IPS-11a (cell line): ENCODE data around the gene SYNE1.
"Not testable (repeated sequence)": the region's sequence is repeated elsewhere in the genome, so short reads cannot be mapped to it uniquely, and the experiment has no call there.

Source experiments
- H3K4me3 ChIP-seq: one replicate; pipeline ENCODE4 v1.5.1; 2013; ENCODE audit warnings: low read depth, low read length, control low read depth

The SYNE1 gene

GRCh38 chr6:152154559-152155356, 482.4 kb downstream of the SYNE1 start:
- H3K4me3 ChIP-seq: no peak overlapping the region

DNA sequence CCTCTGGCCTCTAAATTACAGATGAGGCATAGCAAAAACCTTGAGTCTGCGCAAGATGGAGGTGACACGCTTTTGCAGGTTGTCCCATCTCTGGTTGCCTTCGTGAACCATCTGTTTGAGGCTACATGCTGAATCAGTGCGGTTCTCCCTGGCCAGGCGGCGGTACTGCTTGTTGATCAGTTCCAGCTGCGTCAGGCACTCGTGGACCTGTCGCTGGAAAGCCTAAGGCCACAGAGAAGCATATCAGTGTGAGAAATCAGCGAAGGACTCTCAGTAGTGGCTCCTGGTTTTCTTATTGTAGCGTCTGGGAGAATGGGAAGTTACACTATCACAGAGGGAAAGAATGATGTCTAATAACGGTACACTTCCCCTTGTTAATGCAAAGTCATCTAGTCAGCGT, 485.2 kb downstream of the SYNE1 start:
- no peak overlapping the region for H3K4me3 ChIP-seq

- H3K4me3 ChIP-seq: no peak overlapping the region
These were observed 487.0 kb downstream of the SYNE1 start for GRCh38 chr6:152150196-152150595.

DNA sequence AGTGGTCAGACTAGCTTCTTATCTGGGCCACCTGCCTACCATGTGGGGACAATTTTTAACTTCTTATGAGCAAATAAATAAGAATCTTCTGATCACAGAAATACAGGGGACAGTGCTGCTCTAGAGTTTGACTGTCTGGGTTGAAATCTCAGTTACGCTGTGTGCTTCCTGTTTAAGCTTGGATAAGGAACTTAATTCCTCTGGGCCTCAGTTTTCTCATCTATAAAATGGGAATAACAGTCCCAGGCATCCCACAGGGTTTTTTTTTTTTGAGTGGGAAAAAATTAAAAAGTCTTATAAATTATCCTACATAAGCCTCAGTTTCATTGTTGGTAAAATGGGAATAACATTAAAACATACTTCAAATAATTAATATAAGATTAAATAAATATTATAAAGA, 488.8 kb downstream of the SYNE1 start:
- H3K4me3 ChIP-seq: no peak overlapping the region

GRCh38 chr6:152147269-152147668, 489.9 kb downstream of the SYNE1 start:
- no peak overlapping the region for H3K4me3 ChIP-seq

- no peak overlapping the region for H3K4me3 ChIP-seq
These were observed 490.8 kb downstream of the SYNE1 start for GRCh38 chr6:152146385-152146784.

- H3K4me3 ChIP-seq: no peak overlapping the region
These were observed 493.8 kb downstream of the SYNE1 start for GRCh38 chr6:152143359-152143758.

- no peak overlapping the region for H3K4me3 ChIP-seq
These were observed 495.1 kb downstream of the SYNE1 start for GRCh38 chr6:152142105-152142504.

- not testable (repeated sequence) for H3K4me3 ChIP-seq
These were observed 498.8 kb downstream of the SYNE1 start for GRCh38 chr6:152138344-152138743.

DNA sequence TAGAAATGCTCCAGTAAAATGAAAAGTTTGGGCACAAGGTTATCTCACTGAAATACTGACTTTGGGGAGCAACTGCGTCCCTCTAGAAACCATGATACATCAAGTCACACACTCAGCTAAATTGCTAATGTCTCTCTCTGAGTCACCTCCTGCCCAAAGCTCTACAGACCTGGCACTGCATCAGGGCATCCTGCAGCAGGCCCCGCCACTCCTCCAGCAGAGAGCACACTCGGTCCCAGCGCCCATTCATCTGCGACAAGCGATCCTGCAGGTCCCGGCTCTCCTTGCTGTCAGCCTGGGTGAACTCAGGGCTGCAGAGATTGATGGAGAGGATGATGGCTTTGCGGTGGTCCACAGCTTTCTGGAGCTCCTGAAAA, 500.7 kb downstream of the SYNE1 start:
- H3K4me3 ChIP-seq: no peak overlapping the region

DNA sequence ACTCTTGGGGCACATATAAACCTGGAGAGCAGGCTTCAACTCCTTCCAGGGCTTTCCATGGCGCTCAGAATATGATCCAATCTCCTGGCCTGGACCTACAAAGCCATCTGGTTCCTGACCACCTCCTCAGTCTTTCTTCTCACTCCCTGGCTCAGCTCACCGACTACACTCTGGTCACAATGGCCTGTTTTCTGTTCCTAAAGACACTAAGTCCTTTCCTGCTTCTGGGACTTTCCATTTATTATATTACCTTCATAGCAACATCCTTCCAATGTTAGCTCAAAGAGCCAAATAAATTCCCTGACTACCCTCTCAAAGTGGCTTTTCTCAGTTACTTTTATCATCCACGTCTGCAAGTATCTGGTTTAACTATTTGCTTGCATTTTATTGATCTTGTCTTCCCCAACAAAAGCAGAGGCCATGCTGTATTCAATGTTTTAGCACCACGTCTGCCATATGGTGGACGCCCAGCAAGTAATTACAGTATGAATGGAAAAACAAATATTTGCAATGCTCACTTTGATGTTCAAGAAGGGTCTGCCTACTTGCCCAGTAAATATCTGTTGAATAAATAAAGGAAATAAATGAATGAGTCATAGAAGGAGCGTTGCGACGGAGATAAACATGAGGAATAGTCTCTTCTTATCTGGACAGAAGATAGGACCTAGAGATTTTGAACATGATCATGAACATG, 501.3 kb downstream of the SYNE1 start:
- H3K4me3 ChIP-seq: no peak overlapping the region

DNA sequence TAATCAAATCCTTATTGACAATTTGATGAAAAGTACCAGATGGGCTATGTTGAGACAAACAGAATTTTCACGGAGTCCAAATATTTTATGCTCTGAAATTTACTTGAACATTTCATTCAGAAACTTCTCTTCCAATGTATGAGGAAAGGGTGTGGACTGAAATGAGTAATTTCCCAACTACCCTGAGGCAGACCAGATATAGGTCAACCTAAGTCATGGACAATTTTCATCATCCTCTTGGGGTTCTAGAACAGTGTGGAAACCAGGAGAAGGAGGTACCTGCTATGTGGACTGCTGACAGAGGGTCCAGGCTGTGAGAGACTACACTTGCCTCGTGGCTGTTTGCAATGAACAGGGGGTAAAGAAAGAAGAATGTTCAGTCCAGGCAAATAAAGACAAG, 506.7 kb downstream of the SYNE1 start:
- H3K4me3 ChIP-seq: no peak overlapping the region

DNA sequence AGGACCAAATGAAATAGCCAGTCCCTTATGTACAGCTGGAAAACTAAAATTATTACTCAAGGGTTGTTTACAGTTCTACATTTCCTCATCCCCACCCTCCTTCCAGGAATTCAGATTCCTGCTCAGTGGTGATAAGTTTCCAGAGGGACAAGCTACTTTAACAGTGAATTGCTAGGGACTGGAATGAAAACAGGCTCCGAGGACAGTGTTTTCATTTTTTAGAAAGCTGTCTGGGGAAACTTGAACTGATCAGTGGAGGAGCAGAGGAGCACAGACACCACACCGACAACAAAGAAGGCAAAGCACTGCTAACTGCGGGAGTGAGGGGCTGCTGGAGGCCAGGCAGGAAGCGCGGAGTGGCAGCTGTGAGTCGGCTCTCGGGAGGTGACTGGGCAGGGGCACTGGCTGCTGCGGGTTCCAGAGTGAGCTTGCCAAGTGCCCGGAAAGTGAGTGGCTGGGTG, 507.4 kb downstream of the SYNE1 start:
- no peak overlapping the region for H3K4me3 ChIP-seq

GRCh38 chr6:152127432-152128165, 509.6 kb downstream of the SYNE1 start:
- no peak overlapping the region for H3K4me3 ChIP-seq

- no peak overlapping the region for H3K4me3 ChIP-seq
These were observed 512.6 kb downstream of the SYNE1 start for GRCh38 chr6:152124429-152125074.

- no peak overlapping the region for H3K4me3 ChIP-seq
These were observed 514.1 kb downstream of the SYNE1 start for GRCh38 chr6:152123076-152123475.

DNA sequence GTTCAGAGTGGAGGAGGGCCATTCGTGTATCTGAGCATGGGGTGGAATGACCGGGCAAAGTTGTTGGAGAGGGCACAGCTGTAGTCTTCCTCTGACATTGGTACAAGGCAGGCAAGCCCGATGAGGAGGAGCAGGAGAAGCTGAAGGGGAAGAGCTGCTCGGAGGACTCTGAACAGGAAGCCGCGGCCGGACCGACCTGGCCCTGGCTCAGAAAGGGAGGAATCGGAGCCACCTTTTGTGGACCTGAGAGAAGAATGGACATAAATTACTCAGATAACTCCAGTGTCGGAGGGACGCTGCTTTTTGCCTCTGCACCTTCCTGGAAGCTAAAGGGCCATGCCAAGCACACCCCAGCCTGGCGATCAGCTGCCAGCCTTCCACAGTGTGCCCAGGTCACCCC, 514.7 kb downstream of the SYNE1 start:
- H3K4me3 ChIP-seq: no peak overlapping the region

DNA sequence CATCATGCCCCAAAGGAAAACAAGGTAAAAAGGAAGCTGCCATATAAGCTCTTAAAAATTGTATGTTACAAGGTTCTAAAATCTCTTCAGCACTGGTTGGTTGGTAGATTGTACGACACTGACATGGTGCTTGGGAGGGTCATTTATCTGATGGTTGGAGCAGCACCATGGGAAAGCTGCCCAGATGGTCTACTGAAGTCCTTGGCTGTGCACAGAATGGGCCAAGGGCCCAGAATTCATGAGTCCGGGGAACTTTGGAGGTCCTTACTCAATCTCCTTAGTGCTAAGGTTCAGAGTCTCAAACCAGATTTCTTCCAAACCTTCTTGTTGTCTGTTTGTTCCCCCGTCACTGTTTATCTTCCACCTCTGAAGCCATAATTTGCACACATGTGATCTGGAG, 515.3 kb downstream of the SYNE1 start:
- no peak overlapping the region for H3K4me3 ChIP-seq

- no peak overlapping the region for H3K4me3 ChIP-seq
These were observed 517.3 kb downstream of the SYNE1 start for GRCh38 chr6:152119831-152120230.

- no peak overlapping the region for H3K4me3 ChIP-seq
These were observed 518.5 kb downstream of the SYNE1 start for GRCh38 chr6:152118678-152119077.

- H3K4me3 ChIP-seq: no peak overlapping the region
These were observed 518.9 kb downstream of the SYNE1 start for GRCh38 chr6:152118224-152118623.
